Loucy (cell line): Measurements from ENCODE around the gene NGDN.

Source experiments
- CTCF ChIP-seq: fragments of 200-600 bp; sonication (generic); conservative IDR thresholded peaks from 2 replicates; pipeline ENCODE4 v1.5.1; 2014; ENCODE audit warnings: mild to moderate bottlenecking, antibody characterized with exemption, low read length
- EZH2phosphoT487 ChIP-seq: fragments of 200-600 bp; IDR thresholded peaks from 2 replicates; pipeline ENCODE4 v1.6.1; 2018; ENCODE audit warnings: antibody characterized with exemption, mild to moderate bottlenecking, moderate library complexity, borderline replicate concordance

DNA sequence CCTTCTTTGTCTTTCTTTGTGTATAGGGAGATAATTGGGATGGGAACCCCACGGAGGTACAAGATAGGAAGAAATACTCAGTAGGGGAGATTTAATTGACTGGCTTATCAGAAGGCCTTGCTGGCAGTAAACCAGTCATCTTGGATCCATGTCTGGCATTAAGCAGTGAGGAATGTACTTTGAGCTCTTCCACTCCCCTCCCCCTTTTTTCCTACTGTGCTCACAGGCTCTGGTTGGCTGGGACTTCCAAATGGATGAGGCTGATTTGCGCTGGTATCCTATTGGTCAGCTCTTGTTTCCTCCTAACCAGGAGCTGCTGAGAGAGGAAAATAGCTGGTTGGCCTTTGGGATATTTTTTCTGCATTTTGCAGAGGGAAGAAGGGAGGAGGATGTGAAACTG is 24.7 kb downstream of the NGDN start:
- TF ChIP-seq EZH2phosphoT487 (no peak), CTCF (no peak)
